ENCODE measurements around the gene CARD14.

DNA sequence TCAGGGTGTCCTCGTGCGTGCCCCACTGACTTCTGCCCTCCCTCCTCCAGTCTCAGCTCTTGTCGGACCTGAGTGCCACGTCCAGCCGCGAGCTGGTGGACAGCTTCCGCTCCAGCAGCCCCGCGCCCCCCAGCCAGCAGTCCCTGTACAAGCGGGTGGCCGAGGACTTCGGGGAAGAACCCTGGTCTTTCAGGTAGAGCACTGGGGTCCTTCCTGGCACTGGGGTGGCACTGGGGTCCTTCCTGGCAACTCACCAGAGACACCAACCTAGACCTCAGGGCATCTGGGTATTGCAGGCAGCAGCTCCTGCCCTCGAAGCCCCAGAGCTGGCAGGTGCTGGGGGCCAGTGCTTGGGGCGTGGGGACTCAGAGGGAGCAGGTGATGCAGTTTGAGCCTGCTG is 25.3 kb downstream of the CARD14 start:
- TF ChIP-seq CTCF (IDR thresholded peaks at IDR 0.05) (no peak), POLR2A (IDR thresholded peaks at IDR 0.05) (no peak)

Data from right lobe of liver (tissue), 4 donors.